Umbilical cord (tissue), 2 donors: ENCODE measurements around the gene PIRT. TPM values are rescaled to one million over a fixed set of nuclear protein-coding genes. Genes with fewer than 3 reads are reported as not detected.
"Not testable (repeated sequence)": the region's sequence is repeated elsewhere in the genome, so short reads cannot be mapped to it uniquely, and the experiment has no call there.

Experiments
- DNase-seq: peaks from one replicate; pipeline ENCODE4 v3.0.0-alpha.2; 2015; ENCODE audit warnings: low spot score
- total RNA-seq: library from RNA; depleted of rRNA; stranded (reverse); fragments of >200 nt; gene quantifications from one replicate; pipeline ENCODE4 v1.2.3, GENCODE V29; 2014; ENCODE audit warnings: low replicate concordance; ENCODE audit not compliant: insufficient read depth

The PIRT gene
- 0.24 TPM for total RNA-seq

- DNase-seq = no peak
Observed at GRCh38 chr17:10837921-10838320, at the start of gene PIRT. TSS of gene PIRT (minus strand) at chr17:10838087. CDS start at chr17:10825645, 12,442 bp downstream.

GRCh38 chr17:10881959-10882358, 44.1 kb upstream of the PIRT start:
- no peak for DNase-seq

GRCh38 chr17:10879190-10879836, 41.4 kb upstream of the PIRT start:
- DNase-seq = peak; percentile 58

- DNase-seq = peak; percentile 5
Observed at GRCh38 chr17:10875984-10876555, 38.2 kb upstream of the PIRT start.

GRCh38 chr17:10875430-10875851, 37.6 kb upstream of the PIRT start:
- DNase-seq = peak; percentile 47

GRCh38 chr17:10871914-10872313, 34.0 kb upstream of the PIRT start:
- DNase-seq = no peak

GRCh38 chr17:10870336-10871050, 32.6 kb upstream of the PIRT start:
- no peak for DNase-seq

- not testable (repeated sequence) for DNase-seq
Observed at GRCh38 chr17:10868744-10869143, 30.9 kb upstream of the PIRT start.

GRCh38 chr17:10859051-10859450, 21.2 kb upstream of the PIRT start:
- no peak for DNase-seq

GRCh38 chr17:10857976-10858375, 20.1 kb upstream of the PIRT start:
- no peak for DNase-seq

- DNase-seq = not testable (repeated sequence)
Observed at GRCh38 chr17:10846636-10847035, 8.7 kb upstream of the PIRT start.

- DNase-seq = no peak
Observed at GRCh38 chr17:10845388-10845751, 7.5 kb upstream of the PIRT start.

- peak; percentile 79 for DNase-seq
Observed at GRCh38 chr17:10844621-10845387, 6.9 kb upstream of the PIRT start.

- DNase-seq = peak; percentile 10
Observed at GRCh38 chr17:10843811-10844210, 5.9 kb upstream of the PIRT start.

- no peak for DNase-seq
Observed at GRCh38 chr17:10842658-10843057, 4.8 kb upstream of the PIRT start.

- DNase-seq = no peak
Observed at GRCh38 chr17:10838682-10839081, 795 bp upstream of the PIRT start.

GRCh38 chr17:10836966-10837590, 809 bp downstream of the PIRT start:
- DNase-seq = no peak

GRCh38 chr17:10836145-10836544, 1.7 kb downstream of the PIRT start:
- no peak for DNase-seq

- no peak for DNase-seq
Observed at GRCh38 chr17:10831696-10832095, 6.2 kb downstream of the PIRT start.

GRCh38 chr17:10827898-10828552, 9.9 kb downstream of the PIRT start:
- DNase-seq = no peak

- DNase-seq = no peak
Observed at GRCh38 chr17:10824874-10825273, 13.0 kb downstream of the PIRT start.
